GM15510 (cell line): ENCODE data around the gene ZNF627.

Experiments used
- POLR2A ChIP-seq: IDR thresholded peaks from 3 replicates; pipeline ENCODE4 v1.6.1; 2011; ENCODE audit warnings: borderline replicate concordance; ENCODE audit not compliant: insufficient read length; ENCODE audit errors: extremely low read depth

Gene ZNF627

DNA sequence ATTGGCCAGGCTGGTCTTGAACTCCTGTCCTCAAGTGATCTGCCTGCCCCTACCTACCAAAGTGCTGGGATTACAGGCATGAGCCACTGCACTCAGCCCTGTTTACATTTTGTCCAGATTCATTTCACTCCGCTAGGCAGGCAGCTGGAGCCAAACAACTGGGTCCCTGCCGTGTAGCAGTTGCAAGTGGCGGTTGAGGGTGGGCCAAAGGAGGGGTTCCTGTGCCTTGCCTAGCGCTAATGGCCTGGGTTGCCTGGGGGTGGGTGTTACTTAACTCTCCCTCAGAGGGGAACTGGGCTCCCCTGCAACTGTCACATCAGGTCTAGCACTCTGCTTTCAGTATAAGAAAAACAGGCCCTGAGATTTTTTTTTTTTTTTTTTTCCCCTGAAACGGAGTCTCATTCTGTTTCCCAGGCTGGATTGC lies 27.2 kb upstream of the ZNF627 start:
- TF ChIP-seq POLR2A, result no peak

DNA sequence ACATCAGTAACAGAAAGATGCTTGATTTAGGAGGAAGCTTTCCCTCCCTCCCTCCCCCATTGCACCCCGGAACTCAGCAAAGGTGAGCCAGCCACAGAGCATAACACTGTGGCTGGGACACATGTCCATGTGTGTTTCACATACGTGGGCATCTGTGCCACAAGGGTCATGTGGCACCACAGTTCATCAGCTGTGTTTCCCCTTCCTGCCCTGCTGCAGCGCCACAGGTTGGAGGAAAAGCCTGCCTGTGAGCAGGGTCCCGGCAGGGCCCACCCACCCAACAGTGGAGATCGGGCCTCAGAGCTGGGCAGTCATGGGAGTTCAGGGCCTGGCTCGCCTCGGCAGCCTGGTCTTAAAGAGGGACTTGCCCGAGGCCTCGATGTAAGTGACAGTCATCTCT lies 22.6 kb upstream of the ZNF627 start:
- no peak for TF ChIP-seq POLR2A

DNA sequence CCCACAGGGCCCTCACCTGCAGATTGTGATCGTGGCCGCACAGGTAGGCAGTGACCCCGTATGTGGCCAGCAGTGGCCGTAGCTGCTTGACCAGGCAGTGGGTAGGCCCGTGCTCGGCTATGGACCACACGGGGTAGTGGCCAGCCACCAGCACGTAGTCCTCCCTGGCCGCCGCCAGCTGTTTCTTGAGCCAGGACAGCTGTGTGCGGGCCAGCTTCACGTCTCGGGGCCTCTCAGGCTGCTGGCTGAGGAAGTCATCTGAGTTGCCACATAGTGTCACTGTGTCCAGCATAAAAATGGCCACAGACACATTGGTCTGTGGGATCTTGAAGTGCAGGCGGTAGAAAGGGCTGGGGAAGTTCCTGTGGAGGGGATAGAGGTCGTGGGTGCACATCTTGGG lies 21.1 kb upstream of the ZNF627 start:
- no peak for TF ChIP-seq POLR2A

DNA sequence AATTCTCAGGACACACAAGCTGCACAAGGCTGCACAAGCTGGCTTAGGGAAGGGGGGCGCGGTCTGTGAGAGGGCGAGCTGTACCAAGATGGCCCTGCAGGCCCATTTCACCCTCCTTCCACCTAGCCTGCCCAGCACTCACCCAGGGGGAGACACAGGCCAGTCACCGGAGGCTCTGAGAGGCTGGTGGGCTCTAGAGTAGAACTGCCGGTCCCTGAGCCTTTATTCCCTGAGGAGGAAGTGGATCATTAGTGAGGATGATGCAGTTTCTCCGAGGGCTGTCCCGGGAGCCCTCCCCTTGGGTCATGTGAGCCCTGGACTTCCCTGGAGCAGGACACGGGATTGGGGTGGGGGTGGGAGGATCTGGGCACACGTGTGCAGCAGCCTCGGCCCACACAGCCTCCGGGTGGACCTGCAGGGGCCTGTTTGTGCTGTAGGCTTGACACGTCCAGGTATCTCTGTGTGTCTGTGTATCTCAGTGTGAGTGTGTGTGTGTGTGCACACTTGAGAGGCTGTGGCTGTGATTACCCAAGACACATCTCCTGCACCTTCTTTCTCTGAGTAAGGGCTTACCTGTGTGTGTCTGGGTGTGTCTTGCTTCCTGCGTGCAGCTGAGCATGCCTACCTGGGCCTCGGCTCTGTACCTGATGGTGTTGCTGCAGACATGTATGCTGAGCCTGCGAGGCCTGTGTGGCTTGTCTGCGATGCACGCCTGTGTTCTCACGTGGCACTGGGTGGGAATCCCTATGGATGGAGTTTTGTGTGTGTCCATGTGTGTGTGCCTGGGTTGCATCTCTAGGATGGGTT lies 19.6 kb upstream of the ZNF627 start, which contains the start of gene ACP5:
Gene ACP5 (minus strand): TSS at position 195 of the 807 bp plus-strand sequence. CDS start 328 bp downstream, outside the sequence.
- no peak for TF ChIP-seq POLR2A

DNA sequence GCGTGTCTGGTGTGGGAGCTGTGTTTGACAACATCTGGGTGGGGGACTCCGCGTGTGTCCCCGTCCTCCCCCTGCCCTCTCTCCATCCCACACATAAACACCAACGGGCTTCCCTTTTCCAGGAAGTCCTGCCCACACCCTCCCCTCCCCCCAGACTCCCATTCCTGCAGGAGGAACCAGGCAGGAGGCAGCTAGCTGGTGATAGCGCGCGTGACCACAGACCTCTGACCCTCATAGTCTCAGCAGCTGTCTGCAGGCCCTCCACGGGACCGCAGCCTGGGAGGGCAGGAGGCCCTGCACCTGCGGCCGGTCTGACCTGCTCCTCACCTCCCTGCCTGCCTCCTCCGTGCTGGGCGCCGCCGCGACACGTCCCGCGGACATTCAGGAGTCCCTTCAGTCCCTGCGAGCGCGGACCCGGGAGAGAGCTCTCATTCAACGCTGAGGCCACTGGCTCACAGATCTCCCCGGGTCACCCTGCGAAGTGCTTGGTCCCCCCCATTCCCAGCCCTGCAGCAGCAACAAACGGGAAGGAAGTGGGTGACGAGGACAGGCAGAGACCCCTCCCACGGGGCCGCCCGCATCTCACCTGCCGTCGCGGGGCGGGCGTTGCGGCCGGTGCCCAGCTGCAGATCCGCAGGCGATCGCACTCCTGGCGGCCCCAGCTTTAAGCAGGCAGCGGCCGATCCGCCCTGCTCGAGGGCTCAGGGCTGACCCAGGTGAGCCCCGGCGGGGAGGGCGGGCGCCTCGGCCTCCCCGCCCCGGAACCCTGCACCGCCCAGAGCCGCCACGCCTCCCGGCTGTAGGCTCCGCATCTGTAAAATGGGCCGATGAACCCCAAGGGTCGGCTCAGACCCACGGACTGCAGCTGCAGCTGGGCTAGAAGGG lies 18.8 kb upstream of the ZNF627 start:
- peak; percentile 60 for TF ChIP-seq POLR2A

DNA sequence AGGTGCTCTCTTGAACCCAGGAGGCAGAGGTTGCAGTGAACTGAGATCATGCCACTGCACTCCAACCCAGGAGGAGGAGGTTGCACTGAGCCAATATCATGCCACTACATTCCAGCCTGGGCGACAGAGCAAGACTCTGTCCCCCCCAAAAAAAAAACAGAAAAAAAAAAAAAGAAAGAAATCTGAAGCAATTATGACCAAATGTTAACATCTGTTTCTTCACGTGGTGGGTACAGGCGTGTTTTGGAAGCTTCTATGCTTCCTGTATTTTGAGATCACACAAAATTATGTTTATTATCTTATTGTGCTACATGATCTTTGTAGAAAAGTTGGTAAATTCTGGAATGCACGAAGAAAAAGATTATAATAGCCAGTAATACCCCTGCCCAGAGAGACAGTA lies 17.2 kb upstream of the ZNF627 start:
- no peak for TF ChIP-seq POLR2A

DNA sequence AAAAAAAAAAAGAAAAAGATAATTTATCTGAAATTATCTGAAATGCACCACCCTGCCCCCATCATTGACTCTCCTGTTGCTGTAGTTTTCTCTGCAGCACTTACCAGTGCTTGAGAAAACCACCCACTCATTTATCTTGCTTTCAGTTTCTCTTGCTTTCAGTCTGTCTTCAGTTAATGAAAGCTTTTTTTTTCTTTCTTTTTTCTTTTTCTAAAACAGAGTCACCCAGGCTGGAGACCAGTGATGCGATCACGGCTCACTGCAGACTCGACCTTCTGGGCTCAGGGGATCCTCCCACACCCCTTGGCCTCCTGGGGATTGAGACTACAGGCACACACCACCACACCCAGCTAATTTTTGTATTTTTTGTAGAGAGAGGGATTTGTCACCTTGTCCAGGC lies 15.5 kb upstream of the ZNF627 start:
- no peak for TF ChIP-seq POLR2A

DNA sequence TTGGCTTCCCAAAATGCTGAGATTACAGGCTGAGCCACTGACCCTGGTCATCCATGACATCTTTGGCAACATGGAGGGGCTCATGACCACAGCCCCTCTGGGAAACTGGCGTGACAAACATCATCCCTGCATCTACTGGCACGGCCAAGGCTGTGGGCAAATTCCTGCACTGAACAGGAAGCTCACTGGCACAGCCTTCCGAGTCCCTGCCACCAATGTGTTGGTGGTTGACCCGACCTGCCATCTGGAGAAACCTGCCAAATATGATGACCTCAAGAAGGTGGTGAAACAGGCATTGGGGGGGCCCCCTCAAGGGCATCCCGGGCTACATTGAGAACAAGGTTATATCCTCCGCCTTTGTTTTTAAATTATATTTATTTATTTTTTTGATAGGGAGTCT lies 11.0 kb upstream of the ZNF627 start:
- no peak for TF ChIP-seq POLR2A

DNA sequence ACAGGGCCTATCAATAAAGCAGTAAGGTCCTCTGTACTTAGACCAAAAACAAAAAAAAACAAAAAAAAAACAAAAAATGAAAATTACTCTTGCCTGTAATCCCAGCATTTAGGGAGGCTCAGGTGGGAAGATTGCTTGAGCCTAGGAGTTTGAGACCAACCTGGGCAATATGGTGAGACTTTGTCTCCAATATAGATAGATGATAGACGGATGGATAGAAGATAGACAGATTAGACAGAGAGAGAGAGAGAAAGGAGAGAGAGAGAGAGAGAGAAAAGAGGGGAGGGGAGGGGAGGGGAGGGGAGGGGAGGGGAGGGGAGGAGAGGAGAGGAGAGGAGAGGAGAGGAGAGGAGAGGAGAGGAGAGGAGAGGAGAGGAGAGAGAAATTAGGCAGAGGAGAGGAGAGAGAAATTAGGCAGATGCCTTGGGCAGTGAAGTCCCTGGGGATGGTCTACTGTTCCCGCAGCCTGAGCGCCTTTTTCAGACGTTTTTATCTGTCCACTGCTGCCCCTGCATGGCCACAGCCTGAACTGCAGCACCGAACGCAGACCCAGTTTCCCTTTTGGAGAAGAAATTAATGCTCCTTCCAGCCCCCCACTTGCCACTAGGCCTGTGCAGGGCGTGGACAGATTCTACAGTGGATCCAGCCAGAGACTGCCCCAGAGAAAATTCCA lies 9.8 kb upstream of the ZNF627 start:
- TF ChIP-seq POLR2A, result no peak

DNA sequence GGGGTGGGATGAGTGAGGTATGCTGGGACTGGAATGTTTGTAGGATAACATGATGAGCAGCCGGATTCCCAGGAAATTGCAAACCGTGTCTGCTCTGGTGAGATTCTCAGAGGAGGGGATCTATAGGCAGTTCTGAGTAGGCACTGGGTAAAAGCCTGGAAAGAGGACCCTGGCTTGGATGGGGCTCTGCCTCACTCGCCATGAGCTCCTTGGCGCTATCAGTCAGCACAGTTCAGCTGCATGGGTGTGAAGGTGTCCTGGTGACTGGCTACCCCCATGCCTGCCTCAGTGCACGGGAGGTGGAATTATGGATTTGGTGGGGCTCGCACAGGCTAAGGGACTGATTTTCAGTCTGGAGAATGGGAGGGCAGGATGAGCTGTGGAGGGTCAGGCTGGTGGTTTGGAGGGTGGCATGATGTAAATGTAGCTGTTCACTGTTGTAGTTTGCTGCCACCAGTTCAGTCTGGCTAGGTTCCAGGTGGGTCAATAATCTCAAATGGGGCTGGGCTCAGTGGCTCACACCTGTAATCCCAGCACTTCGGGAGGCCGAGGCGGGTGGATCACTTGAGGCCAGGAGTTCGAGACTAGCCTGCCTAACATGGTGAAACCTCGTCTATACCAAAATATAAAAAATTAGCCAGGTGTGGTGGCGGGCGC lies 9.2 kb upstream of the ZNF627 start:
- TF ChIP-seq POLR2A, result no peak

DNA sequence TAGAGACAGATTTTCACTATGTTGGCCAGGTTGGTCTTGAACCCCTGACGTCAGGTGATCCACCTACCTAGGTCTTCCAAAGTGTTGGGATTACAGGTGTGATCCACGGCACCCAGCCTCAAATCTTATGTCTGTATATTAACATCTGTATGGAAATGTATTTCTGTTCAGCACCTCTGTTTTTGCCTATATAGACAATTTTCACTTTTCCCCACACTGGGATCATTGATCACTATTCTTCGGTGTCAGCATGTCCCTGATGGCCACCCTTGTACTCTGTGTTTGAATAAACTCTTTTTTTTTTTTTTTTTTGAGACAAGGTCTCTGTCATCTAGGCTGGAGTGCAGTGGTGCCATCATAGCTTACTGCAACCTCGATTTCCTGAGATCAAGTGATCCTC lies 3.2 kb upstream of the ZNF627 start:
- no peak for TF ChIP-seq POLR2A

DNA sequence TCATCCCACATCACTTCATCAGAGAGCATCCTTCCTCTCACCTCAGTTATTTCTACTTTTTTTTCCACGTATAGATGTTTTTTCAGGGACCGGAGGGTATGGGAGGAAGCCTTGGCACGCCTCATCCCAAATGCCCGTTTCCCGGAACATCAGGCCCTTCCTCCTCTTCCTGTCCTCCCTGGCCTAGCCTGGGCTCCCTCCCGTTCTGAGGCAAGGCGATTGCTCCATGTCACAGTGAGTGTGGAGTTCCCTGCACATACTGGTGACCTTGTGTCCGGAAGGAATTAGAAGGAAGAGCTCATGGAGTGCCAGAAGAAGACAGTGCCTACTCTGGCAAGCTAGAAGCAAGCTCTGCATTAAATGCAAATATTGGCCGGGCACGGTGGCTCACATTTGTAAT lies 1.1 kb upstream of the ZNF627 start:
- TF ChIP-seq POLR2A, result no peak

DNA sequence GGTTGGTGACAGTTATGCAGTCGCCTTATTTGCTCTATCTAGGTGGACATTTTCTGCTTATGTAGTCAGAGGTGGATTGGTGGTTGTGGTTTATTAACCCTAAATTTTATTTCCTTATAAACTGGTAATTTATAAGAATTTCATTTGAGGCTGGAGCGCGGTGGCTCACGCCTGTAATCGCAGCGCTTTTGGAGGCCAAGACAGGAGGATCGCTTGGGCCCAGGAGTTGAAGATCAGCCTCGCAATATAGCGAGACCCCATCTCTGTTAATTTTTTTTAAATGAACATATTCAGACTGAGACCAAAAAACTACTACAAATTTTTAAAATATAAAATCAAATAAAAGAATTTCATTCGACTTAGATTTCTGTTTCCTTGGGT lies 810 bp downstream of the ZNF627 start:
- no peak for TF ChIP-seq POLR2A

DNA sequence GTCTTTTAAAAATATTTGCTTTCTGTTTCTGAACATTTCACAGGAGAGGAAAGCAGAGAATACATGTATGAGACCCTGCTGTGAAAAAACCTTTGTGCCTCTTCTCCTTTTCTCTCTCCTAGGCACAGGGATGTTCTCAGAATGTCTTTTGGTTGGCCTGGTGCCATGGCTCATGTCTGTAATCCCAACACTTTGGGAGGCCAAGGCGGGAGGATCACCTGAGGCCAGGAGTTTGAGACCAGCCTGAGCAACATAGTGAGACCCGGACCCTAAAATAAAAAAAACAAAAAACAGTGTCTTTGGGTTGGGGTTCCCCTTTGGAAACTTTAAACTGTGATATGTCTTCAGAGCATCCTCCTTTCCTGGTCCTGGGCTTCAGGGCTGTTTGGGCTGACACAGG lies 1.5 kb downstream of the ZNF627 start:
- no peak for TF ChIP-seq POLR2A

DNA sequence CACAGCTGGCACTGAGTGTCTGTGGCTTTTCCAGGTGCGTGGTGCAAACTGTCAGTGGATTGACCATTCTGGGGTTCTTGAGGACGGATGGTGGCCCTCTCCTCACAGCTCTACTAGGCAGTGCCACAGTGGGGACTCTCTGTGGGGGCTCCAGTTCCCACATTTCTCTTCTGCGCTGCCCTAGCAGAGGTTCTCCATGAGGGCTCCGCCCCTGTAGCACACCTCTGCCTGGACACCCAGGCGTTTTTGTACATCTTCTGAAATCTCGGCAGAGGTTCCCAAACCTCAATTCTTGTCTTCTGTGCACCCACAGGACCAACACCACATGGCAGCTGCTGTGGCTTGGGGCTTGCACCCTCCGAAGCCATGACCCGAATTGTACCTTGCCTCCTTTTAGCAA lies 9.2 kb downstream of the ZNF627 start:
- no peak for TF ChIP-seq POLR2A
